DLD1 (cell line): ENCODE results near the gene SLC17A4.

ENCODE experiments used
- in situ Hi-C: cut with HindIII; loops from 2 replicates; pipeline ENCODE4 v1.10.0; 2017; ENCODE audit warnings: low sequenced_read_pairs

The SLC17A4 gene

DNA sequence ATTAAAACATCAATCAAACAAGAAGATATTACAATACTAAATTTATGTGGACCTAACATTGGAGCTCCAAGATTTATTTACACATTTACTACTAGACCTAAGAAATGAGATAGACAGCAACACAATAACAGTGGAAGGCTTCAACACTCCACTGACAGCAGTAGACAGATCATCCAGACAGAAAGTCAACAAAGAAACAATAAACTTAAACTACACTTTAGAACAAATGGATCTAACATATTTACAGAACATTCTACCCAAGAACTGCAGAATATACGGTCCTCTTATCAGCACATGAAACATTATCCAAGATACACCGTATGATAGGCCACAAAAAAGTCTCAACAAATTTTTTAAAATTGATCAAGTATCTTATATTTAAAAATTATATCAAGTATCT, 50.3 kb downstream of the SLC17A4 start:
- in situ Hi-C loops, result no loop called here

DNA sequence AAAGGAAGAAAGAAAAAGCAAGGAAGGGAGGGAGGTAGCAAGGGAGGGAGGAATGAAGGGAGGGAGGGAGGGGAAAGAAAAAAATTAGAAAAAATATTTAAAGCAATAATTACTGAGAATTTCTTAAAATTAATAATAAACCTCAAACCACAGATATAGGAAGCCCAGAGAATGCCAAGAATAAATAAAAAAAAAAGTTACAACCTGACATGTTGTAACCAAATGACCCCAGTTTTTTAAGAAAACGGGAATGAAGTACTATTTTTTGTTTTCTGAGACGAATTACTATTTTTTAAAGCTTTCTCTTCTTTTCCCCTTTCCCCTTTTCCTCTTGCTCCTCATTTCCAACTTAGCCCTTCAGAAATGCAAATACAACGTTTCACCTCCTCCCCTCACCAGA, 60.7 kb downstream of the SLC17A4 start:
- in situ Hi-C loops, result no loop called here

DNA sequence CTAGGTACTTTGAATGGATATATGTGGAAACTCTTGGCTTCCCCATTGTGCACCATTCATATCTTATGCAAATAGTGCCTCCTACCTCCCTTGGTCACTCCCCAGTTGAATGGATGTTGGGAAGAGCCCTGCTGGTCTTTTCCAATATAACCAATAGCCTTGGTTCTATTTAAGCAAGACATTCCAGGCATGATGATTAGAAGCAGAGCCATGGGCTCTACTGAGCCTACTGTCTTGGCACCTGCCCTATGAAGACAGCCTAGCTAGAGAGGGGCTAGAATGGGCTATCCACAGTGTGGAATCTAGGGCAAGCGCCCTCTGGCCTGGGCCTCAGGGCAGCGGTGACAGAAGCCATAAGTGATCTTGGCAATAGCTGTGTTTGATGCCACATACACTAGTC, 61.7 kb downstream of the SLC17A4 start:
- in situ Hi-C loops, result no loop called here

GRCh38 chr6:25821341-25821740, 66.8 kb downstream of the SLC17A4 start:
- in situ Hi-C loops, result no loop called here

DNA sequence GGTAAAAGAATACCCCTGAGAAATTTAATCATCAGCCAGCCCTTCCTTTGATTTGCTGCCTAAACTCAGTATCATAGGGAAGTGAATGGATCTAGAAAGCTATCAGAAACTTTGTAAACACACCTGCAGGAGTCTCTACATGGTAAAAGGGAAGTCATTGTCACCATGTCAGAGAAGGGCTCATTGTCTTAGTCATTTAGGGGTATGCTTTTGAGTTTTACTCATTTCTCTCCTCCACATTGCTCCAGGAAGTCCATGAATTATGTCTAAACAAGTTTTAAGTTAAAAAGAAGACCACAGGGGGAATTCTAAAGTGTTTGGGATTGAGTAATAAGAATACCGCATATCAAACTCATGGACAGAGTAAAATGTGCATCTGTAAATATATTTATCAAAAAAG, 74.8 kb downstream of the SLC17A4 start:
- in situ Hi-C loops, result no loop called here

DNA sequence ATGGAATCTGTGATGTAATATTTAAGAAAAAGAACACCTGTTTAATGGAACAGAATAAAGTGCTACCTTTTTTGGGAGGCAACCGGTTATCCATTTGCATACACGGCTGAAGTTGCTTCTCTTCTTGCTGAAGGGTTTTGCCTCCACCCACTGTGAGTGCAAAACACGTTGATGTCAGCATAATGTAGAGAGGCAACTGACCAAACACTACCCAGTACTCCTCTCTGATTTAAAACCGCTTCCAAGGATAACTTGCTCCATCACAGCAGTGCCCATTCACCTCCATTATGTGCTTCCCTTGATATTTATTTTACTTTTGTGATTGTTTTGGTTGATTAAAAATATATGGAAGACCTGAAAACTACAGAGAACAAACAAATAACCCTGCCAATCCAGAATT, 75.9 kb downstream of the SLC17A4 start:
- in situ Hi-C loops, result no loop called here
